ENCODE data around the gene ABHD12. TPM values are rescaled to one million over a fixed set of nuclear protein-coding genes. Genes with fewer than 3 reads are reported as not detected.

The ABHD12 gene
- total RNA-seq, 2 donors from 2014 or later: 11.2 to 23.0 TPM

DNA sequence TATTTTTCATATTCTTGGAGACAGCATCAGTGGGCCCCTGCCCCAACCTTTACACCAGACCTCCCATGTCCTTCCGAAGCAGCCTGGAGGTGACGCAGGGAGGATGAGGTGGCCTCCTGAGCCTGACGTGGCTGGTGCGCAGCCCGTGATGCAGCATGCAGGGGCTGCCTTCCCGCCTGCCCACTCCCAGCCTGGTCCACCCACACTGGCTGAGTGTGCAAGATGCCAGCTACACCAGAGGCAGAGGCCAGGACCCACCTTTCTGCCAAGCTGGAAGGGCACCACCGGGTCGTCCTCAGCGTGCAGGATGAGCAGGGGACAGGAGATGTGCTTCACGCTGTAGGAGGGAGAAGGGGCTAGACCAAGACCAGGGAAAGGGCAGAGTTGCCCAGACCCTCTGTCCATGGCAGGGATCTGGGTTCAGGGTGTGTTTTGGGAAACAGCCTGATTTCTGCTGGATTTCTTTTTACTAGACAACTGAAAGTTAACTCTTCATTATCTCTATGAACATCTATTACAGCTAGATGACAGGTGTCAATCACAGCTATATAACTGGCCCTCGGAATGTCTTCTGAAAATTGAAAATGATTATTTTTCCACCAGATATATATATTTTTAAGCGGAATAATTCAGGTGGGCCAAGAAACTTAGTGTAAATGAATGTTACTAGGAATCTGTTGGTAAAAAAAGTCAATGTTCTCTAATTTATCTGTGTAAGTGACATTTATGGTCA, 87.2 kb downstream of the ABHD12 start:
- H3K27ac Mint-ChIP-seq: no peak overlapping the region
- no peaks in the 10 kb centered on the region for H3K27me3 Mint-ChIP-seq
- H3K36me3 Mint-ChIP-seq (ENCODE audit: low read depth): no peaks in the 10 kb centered on the region
- no peaks in the 10 kb centered on the region for H3K4me1 Mint-ChIP-seq
- ATAC-seq (replicated peaks): no peak
- H3K9me3 Mint-ChIP-seq: no peaks in the 10 kb centered on the region
- H3K4me3 Mint-ChIP-seq: no peak overlapping the region

- H3K36me3 Mint-ChIP-seq (ENCODE audit: low read depth): no peaks in the 10 kb centered on the region
- no peak for ATAC-seq (replicated peaks)
- no peaks in the 10 kb centered on the region for H3K4me1 Mint-ChIP-seq
- H3K27ac Mint-ChIP-seq: no peak overlapping the region
- no peaks in the 10 kb centered on the region for H3K9me3 Mint-ChIP-seq
- no peak overlapping the region for H3K4me3 Mint-ChIP-seq
- no peaks in the 10 kb centered on the region for H3K27me3 Mint-ChIP-seq
Measured at GRCh38 chr20:25302596-25302995, 88.0 kb downstream of the ABHD12 start.

GRCh38 chr20:25301357-25301920, 89.2 kb downstream of the ABHD12 start:
- Mint-ChIP-seq H3K36me3 (ENCODE audit: low read depth) (no peaks in the 10 kb centered on the region), H3K9me3 (no peaks in the 10 kb centered on the region), H3K27ac (peak overlapping the region; percentile 67), H3K4me3 (no peak overlapping the region), H3K4me1 (no peaks in the 10 kb centered on the region), H3K27me3 (no peaks in the 10 kb centered on the region)
- no peak for ATAC-seq (replicated peaks)

DNA sequence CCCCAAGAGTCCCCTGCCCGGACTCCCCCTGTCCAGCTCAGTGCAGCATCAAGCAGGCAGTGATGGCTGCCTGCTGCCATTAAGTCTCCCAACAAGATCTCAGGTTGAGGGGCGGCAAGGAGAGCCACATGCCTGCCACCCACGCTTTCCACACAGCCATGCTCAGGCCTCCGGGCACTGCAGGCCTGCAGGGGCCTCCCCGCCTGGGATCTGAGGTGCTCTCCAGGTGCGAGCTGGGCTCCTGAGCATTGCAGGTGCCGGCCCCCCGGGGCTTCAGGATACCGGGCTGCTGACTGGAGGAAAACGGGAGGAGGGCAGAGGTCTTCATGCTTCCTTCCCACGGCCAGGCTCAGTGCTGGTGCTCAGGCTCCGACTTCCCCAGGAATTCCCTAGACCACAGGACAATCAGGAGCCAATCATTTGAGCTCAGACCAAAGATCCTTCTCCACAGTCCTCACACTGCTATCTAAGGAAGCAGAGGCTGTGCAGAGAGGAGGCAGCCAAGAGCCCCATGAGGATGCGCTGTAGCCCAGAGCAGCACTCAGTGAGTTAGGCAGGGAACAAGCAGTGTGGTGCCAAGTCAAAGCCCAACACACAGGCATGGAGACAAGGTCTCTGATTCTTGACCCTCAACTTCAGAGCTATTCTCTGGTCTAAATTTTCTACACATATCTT, 90.0 kb downstream of the ABHD12 start:
- Mint-ChIP-seq H3K9me3 (no peaks in the 10 kb centered on the region), H3K27ac (no peak overlapping the region), H3K36me3 (ENCODE audit: low read depth) (no peaks in the 10 kb centered on the region), H3K4me3 (no peak overlapping the region), H3K4me1 (no peaks in the 10 kb centered on the region), H3K27me3 (no peaks in the 10 kb centered on the region)
- ATAC-seq (replicated peaks): no peak

DNA sequence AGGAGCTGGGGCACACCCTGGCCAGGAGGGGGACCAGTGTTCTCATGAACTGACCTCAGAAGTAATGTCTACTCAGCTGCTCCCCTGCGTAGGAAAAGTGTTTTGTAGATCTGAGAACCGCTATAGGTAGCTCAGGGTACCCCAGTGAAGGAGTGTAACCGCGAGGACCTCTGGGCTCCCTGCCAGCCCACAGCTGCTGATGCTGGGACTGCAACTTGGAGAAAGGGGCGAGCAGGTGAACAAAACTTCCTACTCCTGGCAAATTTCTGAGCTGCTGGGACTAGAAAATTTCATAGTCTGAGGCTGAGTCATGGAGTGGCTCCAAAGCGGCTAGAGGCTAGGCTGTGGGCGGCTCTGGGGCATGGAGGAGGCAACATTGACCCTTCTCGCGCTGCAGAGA, 90.8 kb downstream of the ABHD12 start:
- Mint-ChIP-seq H3K27me3 (no peaks in the 10 kb centered on the region), H3K9me3 (no peaks in the 10 kb centered on the region), H3K4me1 (no peaks in the 10 kb centered on the region), H3K36me3 (ENCODE audit: low read depth) (no peaks in the 10 kb centered on the region), H3K27ac (no peak overlapping the region), H3K4me3 (no peak overlapping the region)
- ATAC-seq (replicated peaks): no peak

GRCh38 chr20:25297141-25297905, 93.3 kb downstream of the ABHD12 start:
- peak; percentile 27 for ATAC-seq (replicated peaks)
- peaks cover 6% of the 10 kb centered on the region for H3K4me1 Mint-ChIP-seq
- H3K27me3 Mint-ChIP-seq: no peaks in the 10 kb centered on the region
- no peaks in the 10 kb centered on the region for H3K36me3 Mint-ChIP-seq (ENCODE audit: low read depth)
- H3K27ac Mint-ChIP-seq: no peak overlapping the region
- no peaks in the 10 kb centered on the region for H3K9me3 Mint-ChIP-seq
- no peak overlapping the region for H3K4me3 Mint-ChIP-seq

DNA sequence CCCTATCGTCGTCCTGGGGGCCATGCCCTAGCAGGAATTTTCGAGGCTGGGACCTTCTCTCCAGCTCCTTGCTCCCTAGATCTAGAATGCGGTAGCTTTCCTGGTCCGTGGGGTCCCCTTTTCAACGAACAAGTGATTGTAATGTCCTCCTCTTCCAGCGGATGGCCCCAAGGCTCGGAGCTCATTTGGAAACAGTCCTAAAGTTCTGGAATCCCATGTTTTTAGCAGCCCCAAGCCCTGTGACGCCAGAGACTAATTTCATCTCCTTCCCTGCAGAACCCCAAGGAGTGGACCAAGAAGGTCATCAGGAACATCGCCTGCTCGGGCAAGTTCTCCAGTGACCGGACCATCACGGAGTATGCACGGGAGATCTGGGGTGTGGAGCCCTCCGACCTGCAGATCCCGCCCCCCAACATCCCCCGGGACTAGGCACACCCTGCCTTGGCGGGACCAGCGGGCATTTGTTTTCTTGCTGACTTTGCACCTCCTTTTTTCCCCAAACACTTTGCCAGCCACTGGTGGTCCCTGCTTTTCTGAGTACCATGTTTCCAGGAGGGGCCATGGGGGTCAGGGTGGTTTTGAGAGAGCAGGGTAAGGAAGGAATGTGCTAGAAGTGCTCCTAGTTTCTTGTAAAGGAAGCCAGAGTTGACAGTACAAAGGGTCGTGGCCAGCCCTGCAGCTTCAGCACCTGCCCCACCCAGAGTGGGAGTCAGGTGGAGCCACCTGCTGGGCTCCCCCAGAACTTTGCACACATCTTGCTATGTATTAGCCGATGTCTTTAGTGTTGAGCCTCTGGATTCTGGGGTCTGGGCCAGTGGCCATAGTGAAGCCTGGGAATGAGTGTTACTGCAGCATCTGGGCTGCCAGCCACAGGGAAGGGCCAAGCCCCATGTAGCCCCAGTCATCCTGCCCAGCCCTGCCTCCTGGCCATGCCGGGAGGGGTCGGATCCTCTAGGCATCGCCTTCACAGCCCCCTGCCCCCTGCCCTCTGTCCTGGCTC, 94.2 kb downstream of the ABHD12 start:
- no peak overlapping the region for H3K27ac Mint-ChIP-seq

DNA sequence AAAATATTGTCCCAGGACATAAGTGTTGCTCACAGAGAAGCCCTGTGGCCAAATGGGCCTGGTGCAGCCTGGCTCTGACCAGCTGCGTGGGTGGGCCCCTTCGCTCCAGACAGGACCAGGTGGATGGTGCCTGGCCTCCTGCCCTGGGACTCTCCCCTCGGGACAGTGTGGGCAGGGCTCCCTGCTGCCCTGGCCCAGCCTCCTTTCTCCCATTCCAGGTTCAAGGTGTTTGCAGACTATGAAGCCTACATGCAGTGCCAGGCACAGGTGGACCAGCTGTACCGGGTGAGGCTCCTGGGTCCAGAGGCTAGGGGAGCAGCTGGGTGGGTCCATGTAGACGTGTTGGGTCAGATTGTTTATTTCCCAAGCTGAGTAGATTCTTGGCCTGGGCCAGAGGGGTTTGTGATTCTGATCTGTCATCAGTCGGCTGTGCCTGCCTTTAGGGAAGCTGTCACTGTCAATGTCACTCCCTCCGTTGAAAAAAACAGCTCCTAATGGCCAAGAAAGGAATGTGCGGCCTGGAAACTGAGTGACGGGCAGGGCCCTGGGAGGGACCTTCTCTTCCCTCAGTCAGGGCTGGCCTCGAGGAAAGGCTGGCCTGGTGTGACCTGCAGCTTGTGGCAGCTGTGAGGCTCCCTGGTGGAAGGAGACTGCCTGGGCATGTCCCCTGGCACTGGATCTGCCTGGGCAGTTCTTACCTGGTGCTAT, 95.1 kb downstream of the ABHD12 start:
- Mint-ChIP-seq H3K27ac (no peak overlapping the region), H3K27me3 (no peaks in the 10 kb centered on the region), H3K36me3 (ENCODE audit: low read depth) (peaks cover 8% of the 10 kb centered on the region), H3K4me3 (no peak overlapping the region), H3K4me1 (peaks cover 6% of the 10 kb centered on the region), H3K9me3 (no peaks in the 10 kb centered on the region)
- ATAC-seq (replicated peaks): no peak

More for the DNA sequence above, 94.2 kb downstream of the ABHD12 start:
- no peak overlapping the region for H3K4me3 Mint-ChIP-seq
- peak; percentile 33 for ATAC-seq (replicated peaks)
- H3K4me1 Mint-ChIP-seq: peaks cover 6% of the 10 kb centered on the region
- no peaks in the 10 kb centered on the region for H3K27me3 Mint-ChIP-seq
- peaks cover 3% of the 10 kb centered on the region for H3K36me3 Mint-ChIP-seq (ENCODE audit: low read depth)
- no peaks in the 10 kb centered on the region for H3K9me3 Mint-ChIP-seq

GRCh38 chr20:25294459-25295385, 95.9 kb downstream of the ABHD12 start:
- ATAC-seq (replicated peaks): peak; percentile 69
- Mint-ChIP-seq H3K4me3 (no peak overlapping the region), H3K4me1 (peaks cover 6% of the 10 kb centered on the region), H3K27ac (no peak overlapping the region), H3K9me3 (no peaks in the 10 kb centered on the region), H3K36me3 (ENCODE audit: low read depth) (peaks cover 8% of the 10 kb centered on the region), H3K27me3 (no peaks in the 10 kb centered on the region)

GRCh38 chr20:25293910-25294458, 96.7 kb downstream of the ABHD12 start:
- Mint-ChIP-seq H3K27me3 (no peaks in the 10 kb centered on the region), H3K9me3 (no peaks in the 10 kb centered on the region), H3K36me3 (ENCODE audit: low read depth) (peaks cover 8% of the 10 kb centered on the region), H3K4me3 (no peak overlapping the region), H3K27ac (peak overlapping the region; percentile 70), H3K4me1 (peaks cover 6% of the 10 kb centered on the region)
- no peak for ATAC-seq (replicated peaks)

DNA sequence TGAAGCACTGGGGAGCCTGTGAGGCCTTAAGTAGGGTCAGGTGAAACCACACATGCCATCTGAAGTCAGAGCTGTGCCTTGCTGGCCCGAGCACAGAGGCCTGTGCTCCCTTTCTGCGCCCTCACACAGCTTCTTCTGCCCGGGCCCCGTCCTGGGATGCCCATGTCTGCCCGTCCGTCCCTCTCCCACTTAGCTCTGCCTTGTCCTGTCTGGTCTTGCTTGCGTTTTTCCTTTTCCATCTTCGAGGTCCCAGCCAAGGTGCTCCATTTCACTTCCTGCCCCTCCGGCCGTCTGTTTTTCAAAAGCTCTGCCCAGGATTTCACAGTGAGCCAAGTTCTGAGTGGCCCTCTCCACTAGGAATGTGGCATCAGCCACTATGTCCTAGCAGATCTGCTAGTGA, 97.1 kb downstream of the ABHD12 start:
- H3K4me3 Mint-ChIP-seq: no peak overlapping the region
- peaks cover 8% of the 10 kb centered on the region for H3K36me3 Mint-ChIP-seq (ENCODE audit: low read depth)
- H3K4me1 Mint-ChIP-seq: peaks cover 6% of the 10 kb centered on the region
- H3K9me3 Mint-ChIP-seq: no peaks in the 10 kb centered on the region
- no peak for ATAC-seq (replicated peaks)
- no peaks in the 10 kb centered on the region for H3K27me3 Mint-ChIP-seq
- peak overlapping the region; percentile 70 for H3K27ac Mint-ChIP-seq

- Mint-ChIP-seq H3K36me3 (ENCODE audit: low read depth) (peaks cover 11% of the 10 kb centered on the region), H3K9me3 (no peaks in the 10 kb centered on the region), H3K4me1 (peaks cover 6% of the 10 kb centered on the region), H3K27me3 (no peaks in the 10 kb centered on the region), H3K4me3 (no peak overlapping the region), H3K27ac (no peak overlapping the region)
- ATAC-seq (replicated peaks): no peak
Measured at GRCh38 chr20:25292176-25292891, 98.3 kb downstream of the ABHD12 start.
